ENCODE results near the gene TTC28.

GRCh38 chr22:27986459-27986858, 693.2 kb downstream of the TTC28 start:
- no peak for TF ChIP-seq POLR2A (IDR thresholded peaks at IDR 0.05; ENCODE audit: low read depth)
- no peak for TF ChIP-seq EP300 (IDR thresholded peaks at IDR 0.05)
- TF ChIP-seq CTCF (IDR thresholded peaks at IDR 0.05), result no peak
- no peak for TF ChIP-seq POLR2AphosphoS5 (IDR thresholded peaks at IDR 0.05)

All from esophagus muscularis mucosa (tissue), 4 donors.